Activated T-helper 2 cell treated with anti-CD3 and anti-CD28 coated beads, Interferon-gamma antibody, Interleukin-2, Interleukin-4, amounts not matched to agents 10 μg/mL and 5 μg/mL and 100 μg/mL, durations not matched to agents 14 hours and 24 hours and 36 hours (primary cell): ENCODE results near the gene MAP3K3. TPM values are rescaled to one million over a fixed set of nuclear protein-coding genes. Genes with fewer than 3 reads are reported as not detected.

Source experiments
- DNase-seq: peaks from one replicate; pipeline ENCODE4 v3.0.0; 2021; ENCODE audit warnings: low spot score
- H3K27ac Mint-ChIP-seq: one replicate; pipeline ENCODE4 v1.8.0; 2021; ENCODE audit warnings: mixed read lengths
- H3K27me3 Mint-ChIP-seq: one replicate; pipeline ENCODE4 v1.8.0; 2021; ENCODE audit warnings: low read depth, mixed read lengths
- H3K36me3 Mint-ChIP-seq: one replicate; pipeline ENCODE4 v1.8.0; 2021; ENCODE audit warnings: low read depth, mixed read lengths
- H3K4me1 Mint-ChIP-seq: one replicate; pipeline ENCODE4 v1.8.0; 2021; ENCODE audit warnings: low read depth, mixed read lengths
- H3K4me3 Mint-ChIP-seq: one replicate; pipeline ENCODE4 v1.8.0; 2021; ENCODE audit warnings: low read depth, mild to moderate bottlenecking, moderate library complexity, mixed read lengths
- H3K9me3 Mint-ChIP-seq: one replicate; pipeline ENCODE4 v1.8.0; 2021; ENCODE audit warnings: mixed read lengths
- intact Hi-C: fragments of 100-400 bp; cut with micrococcal nuclease; formaldehyde crosslinking; loops from one replicate; pipeline ENCODE4 v1.15.1; 2023
- total RNA-seq: library from RNA; stranded (reverse); gene quantifications from 2 replicates; pipeline ENCODE4 v1.2.3, GENCODE V29; 2022

Gene MAP3K3
- total RNA-seq, 1 donor from 2014 or later: 28.7 TPM

DNA sequence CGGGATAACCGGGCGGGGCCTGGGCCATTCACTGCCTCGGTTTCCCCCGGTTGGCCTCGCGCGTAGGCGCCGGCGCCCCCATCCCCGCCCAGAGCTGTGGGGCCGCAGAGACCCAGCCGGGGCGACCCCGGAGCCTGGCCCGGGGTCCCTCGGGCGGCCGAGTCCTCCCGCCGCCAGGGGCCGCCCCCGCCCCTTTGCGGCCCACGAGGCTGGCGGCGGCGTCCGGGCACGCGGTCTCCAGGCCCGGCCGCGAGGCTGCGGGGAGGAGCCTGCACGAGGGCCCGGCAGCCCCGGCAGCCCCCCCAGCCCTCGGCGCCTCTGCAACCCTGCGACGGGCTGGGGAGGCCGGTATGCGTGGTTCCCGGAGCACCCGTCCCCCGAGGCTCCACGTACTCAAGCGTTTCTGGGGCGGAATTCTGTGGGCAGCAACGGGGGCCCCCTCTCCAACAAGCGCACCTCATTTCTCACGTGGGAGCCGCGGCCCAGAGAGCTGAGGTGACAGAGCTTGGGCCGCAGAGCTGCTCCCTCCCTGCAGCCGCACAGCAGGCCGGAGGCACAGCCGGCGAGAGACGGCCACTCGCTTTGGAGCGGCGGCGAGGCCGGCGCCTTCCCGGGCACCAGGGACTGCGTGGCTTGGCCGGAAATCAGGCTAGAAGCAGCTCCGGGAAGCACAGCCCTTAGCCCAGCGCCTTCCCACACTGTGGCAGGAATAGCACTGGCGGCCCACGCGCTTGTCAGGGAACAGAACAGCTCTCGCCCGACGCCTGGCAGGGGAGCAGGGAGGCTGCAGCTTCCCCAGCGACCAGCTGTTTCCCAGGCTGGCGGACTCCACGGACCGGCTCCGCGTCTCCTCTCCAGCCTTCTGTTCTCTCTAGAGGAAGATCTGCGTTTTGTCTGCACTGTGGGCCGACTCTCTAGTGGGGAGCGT lies 78.6 kb downstream of the MAP3K3 start:
- H3K4me1 Mint-ChIP-seq: peaks cover 56% of the 10 kb centered on the region
- H3K27ac Mint-ChIP-seq: peak overlapping the region; percentile 94

DNA sequence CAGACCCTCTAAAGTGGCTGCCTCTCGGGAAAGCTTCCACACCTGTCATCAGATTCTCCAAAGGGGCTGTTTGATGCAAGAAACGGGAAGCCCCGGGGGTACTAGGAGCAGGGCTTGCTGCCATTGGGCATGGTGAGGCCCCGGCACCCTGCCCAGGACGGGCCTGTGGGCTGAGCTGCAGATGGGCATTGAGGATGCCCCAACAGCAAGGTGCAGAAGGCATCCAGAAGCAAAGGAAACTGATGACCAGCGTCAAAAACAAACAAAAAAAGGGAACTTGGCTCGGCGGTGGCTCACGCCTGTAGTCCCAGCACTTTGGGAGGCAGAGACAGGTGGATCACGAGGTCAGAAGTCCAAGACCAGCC lies 79.2 kb downstream of the MAP3K3 start:
- Mint-ChIP-seq H3K27ac (peak overlapping the region; percentile 94), H3K9me3 (no peaks in the 10 kb centered on the region), H3K4me1 (peaks cover 56% of the 10 kb centered on the region), H3K27me3 (no peaks in the 10 kb centered on the region), H3K36me3 (peaks cover 57% of the 10 kb centered on the region), H3K4me3 (peak overlapping the region; percentile 81)
- DNase-seq: no peak
- intact Hi-C loops: loop anchor here (2.0 kb wide), 2 partner anchors 125 to 141 kb away; partner anchors contain the start of genes FTSJ3, PSMC5 and SMARCD2

More for the DNA sequence above, 78.6 kb downstream of the MAP3K3 start:
- Mint-ChIP-seq H3K27me3 (no peaks in the 10 kb centered on the region), H3K4me3 (peak overlapping the region; percentile 81), H3K36me3 (peaks cover 62% of the 10 kb centered on the region), H3K9me3 (no peaks in the 10 kb centered on the region)
- intact Hi-C loops: loop anchor here (2.0 kb wide), 2 partner anchors 126 to 142 kb away; partner anchors contain the start of genes FTSJ3, PSMC5 and SMARCD2
- DNase-seq: peak; percentile 53

DNA sequence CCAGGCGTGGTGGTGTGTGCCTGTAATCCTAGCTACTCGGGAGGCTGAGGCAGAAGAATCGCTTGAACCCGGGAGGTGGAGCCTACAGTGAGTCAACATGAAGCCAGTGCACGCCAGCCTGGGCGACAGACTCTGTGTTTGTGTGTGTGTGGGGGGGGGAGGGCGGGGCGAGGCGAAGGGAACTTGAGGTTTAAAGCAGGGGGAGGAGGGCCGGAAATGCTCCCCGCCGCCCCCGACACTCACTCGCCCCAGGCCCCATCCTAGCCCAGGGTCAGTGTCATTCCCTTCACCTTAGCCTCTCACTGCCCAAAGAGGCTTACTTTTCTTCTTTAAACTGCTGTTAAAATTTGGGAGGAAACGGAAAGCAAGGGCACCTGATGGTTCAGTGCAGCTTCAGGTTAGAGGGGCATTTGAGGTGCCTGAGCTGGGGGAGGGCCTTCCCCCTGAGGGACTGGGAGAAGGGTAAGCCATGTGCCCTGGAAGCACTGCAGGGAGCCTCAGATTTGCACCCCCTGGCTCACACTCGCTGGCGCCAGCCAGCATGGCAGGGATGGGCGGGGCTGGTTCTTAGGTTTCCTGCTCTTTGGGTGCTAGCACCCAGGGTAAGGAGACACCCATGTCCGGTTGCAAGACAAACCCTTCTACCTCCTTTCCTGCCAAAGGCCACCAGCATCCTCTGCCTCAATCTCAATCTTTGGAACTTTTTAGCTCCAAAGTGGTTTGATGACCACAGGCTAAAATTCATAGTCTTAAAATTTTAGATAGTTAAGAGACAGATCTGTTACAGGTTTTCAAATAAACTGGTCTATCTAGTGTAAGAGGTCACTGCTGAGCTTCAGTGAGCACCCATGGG lies 79.9 kb downstream of the MAP3K3 start:
- peak; percentile 72 for DNase-seq
- peak overlapping the region; percentile 81 for H3K4me3 Mint-ChIP-seq
- peak overlapping the region; percentile 94 for H3K27ac Mint-ChIP-seq
- no peaks in the 10 kb centered on the region for H3K9me3 Mint-ChIP-seq
- intact Hi-C loops: loop anchor here (2.0 kb wide), 2 partner anchors 125 to 141 kb away; partner anchors contain the start of genes FTSJ3, PSMC5 and SMARCD2
- H3K4me1 Mint-ChIP-seq: peaks cover 55% of the 10 kb centered on the region
- peaks cover 51% of the 10 kb centered on the region for H3K36me3 Mint-ChIP-seq
- H3K27me3 Mint-ChIP-seq: no peaks in the 10 kb centered on the region

DNA sequence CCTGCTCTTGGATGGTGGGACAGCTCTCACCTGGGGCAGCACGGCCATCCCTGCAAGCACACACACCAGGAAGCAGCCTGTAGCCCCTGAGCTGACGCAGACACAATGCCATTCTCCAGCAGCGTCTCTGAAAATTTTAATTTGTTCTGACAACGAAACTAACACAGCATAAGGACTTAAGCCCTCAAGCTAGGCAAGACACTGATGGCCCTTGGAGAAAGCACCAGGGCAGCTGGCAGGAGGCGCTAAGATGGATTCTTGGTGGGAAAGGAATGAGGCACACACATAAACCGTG lies 80.5 kb downstream of the MAP3K3 start:
- Mint-ChIP-seq H3K4me1 (peaks cover 52% of the 10 kb centered on the region), H3K9me3 (no peaks in the 10 kb centered on the region), H3K4me3 (peak overlapping the region; percentile 81), H3K27ac (peak overlapping the region; percentile 94), H3K27me3 (no peaks in the 10 kb centered on the region), H3K36me3 (peaks cover 48% of the 10 kb centered on the region)
- intact Hi-C loops: no loop called here
- no peak for DNase-seq

DNA sequence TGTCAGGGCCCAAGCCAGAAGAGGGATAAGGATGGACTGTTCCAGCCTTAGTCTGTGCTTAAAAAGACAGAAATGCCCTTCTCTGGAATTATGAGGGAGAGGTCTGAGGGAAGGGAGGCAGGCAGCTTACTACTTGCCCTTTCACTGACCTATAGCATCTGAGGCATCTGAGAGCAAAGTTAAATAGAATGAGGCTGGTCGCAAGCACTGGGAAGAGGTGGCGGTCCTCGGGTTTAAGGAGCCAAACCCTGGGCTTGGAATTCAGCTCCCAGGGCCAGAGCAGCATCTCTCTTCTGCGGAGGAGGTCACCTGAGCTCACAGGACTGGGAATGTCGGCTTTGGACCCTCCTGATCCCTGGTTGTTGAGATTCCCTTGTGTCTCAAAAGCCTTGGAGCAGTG lies 80.8 kb downstream of the MAP3K3 start:
- Mint-ChIP-seq H3K4me3 (peak overlapping the region; percentile 81), H3K36me3 (peaks cover 45% of the 10 kb centered on the region), H3K9me3 (no peaks in the 10 kb centered on the region), H3K4me1 (peaks cover 48% of the 10 kb centered on the region), H3K27ac (peak overlapping the region; percentile 94), H3K27me3 (no peaks in the 10 kb centered on the region)
- no peak for DNase-seq
- intact Hi-C loops: no loop called here

DNA sequence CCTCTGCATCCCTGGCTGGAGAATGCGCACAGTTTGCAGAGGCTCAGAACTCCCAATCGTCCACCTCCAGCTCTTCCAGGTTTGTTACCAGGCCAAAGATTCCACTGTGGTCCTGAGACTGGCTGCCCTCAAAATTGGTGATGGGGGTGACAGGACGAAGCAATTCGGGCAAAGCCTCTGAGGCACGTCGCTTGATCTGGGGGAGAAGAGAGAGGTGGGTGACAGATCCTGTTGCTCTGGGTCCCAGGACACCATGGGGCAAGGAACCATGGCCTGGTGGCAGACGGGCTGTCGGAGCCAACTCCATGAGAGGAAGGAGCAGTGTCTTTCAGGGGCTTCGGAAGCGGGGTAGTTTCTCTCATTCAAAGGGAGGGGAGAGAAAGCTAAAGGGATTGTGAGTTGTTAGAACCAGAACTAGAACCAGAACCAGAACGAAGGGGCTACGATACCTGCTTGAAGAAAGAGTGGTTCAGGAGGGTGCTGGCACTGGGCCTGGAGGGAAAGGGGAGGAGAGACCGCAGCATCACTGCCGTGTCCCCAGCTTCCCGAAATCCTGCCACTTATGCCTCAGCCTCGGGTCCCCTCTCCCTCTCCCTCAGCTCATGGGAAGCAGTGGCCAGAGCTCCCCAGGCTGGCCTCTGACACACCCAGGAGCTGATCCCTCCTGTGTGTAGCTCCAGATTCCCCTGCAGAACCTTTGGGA lies 81.5 kb downstream of the MAP3K3 start:
- H3K4me3 Mint-ChIP-seq: peak overlapping the region; percentile 34
- peaks cover 43% of the 10 kb centered on the region for H3K36me3 Mint-ChIP-seq
- H3K27me3 Mint-ChIP-seq: no peaks in the 10 kb centered on the region
- no peaks in the 10 kb centered on the region for H3K9me3 Mint-ChIP-seq
- intact Hi-C loops: no loop called here
- no peak overlapping the region for H3K27ac Mint-ChIP-seq
- H3K4me1 Mint-ChIP-seq: peaks cover 49% of the 10 kb centered on the region
- DNase-seq: no peak

DNA sequence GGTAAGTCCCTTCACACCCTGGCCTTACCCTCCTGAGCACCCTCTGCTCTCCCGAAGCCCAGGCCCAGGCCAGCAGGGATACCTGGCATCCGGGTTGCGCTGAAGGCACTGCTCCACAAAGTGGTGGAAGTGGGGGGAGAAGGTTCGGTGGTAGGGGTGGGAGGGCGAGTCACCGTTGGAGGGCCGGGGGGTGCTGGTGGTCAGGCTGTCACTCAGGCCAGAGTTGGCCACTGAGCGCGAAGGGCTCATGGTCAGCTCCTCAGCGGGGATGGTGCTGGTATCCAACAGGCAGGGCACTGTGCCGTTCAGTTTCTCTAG lies 82.0 kb downstream of the MAP3K3 start:
- H3K4me3 Mint-ChIP-seq: no peak overlapping the region
- no peak overlapping the region for H3K27ac Mint-ChIP-seq
- H3K9me3 Mint-ChIP-seq: no peaks in the 10 kb centered on the region
- H3K36me3 Mint-ChIP-seq: peaks cover 48% of the 10 kb centered on the region
- no peaks in the 10 kb centered on the region for H3K27me3 Mint-ChIP-seq
- no peak for DNase-seq
- intact Hi-C loops: no loop called here
- H3K4me1 Mint-ChIP-seq: peaks cover 54% of the 10 kb centered on the region

DNA sequence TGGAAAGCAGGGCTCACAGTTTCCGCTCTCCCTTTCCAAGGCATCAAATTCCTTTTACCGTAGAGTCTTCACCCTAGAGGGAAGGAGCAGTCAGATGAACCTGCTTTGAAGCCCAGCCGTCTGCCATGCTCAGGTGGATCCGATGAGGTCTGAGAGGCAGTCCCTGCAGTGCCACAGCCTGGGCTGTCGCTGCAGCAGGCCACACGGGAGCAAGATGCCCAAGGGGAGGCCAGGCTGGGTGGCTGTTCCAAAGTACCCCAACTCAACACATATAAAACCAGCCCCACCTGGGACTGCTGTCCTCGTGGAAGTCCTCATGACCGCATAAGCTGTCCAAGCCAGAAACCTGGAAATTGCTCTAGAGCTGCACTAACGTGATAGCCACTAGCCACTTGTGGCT lies 82.6 kb downstream of the MAP3K3 start:
- no peak for DNase-seq
- H3K9me3 Mint-ChIP-seq: no peaks in the 10 kb centered on the region
- peaks cover 57% of the 10 kb centered on the region for H3K4me1 Mint-ChIP-seq
- peaks cover 54% of the 10 kb centered on the region for H3K36me3 Mint-ChIP-seq
- H3K27ac Mint-ChIP-seq: no peak overlapping the region
- no peaks in the 10 kb centered on the region for H3K27me3 Mint-ChIP-seq
- intact Hi-C loops: no loop called here
- H3K4me3 Mint-ChIP-seq: no peak overlapping the region

DNA sequence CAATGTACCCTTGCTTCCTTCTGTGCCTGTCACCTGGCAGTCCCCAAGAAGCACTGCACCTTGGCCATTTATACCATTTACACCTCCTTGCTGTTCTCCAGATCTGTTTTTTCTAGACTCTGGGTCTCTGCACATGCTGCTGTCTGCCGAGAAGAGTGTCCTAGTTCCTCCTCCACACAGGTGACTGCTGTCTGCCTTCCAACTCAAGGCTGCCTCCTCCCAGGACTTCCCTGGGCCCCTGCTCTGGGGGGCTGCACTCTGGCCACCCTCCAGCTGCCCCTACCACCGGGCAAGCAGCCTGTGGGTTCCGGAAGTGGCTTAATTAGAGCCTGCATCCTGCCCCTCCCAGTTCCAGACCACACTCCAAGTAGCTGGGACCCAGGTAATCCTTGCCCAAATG lies 83.4 kb downstream of the MAP3K3 start:
- Mint-ChIP-seq H3K36me3 (peaks cover 61% of the 10 kb centered on the region), H3K4me1 (peaks cover 58% of the 10 kb centered on the region), H3K4me3 (no peak overlapping the region), H3K27ac (peak overlapping the region; percentile 11), H3K27me3 (no peaks in the 10 kb centered on the region), H3K9me3 (no peaks in the 10 kb centered on the region)
- intact Hi-C loops: no loop called here
- no peak for DNase-seq

DNA sequence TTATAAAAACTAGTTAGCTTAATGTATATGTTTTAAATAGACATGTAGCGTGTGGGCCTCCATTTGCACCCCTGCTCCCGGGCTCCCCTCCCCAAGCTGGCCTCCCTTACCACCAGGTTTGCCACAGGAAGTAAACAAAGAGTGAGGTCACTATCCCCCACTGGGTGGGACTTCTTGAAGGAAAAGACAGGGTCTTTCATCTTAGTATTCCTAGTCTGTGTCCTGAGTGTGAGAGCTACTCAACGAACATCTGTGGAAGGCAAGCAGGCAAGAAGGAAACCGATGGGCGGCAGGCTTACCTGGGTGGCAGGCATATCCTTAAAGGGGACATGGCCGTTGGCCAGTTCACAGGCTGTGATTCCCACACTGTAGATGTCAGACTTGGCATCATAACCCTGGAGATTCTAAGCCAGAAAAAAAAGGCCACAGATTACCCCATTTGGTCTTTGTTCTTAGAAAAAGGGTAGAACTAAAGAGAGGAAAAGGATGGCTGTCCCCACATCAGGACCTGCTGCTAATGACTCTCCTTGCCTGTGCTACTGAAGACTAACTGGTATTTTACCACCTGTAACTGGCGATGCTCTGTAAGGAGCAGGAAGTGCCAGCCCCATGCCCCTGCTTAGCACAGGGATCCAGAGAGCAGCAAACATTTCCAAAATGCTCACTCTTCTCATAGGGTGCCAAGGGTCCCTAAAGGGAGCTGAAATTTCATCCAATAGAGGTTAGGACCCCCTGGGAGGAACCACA lies 84.3 kb downstream of the MAP3K3 start:
- Mint-ChIP-seq H3K36me3 (peaks cover 57% of the 10 kb centered on the region), H3K9me3 (no peaks in the 10 kb centered on the region), H3K4me3 (no peak overlapping the region), H3K4me1 (peaks cover 55% of the 10 kb centered on the region), H3K27me3 (no peaks in the 10 kb centered on the region), H3K27ac (no peak overlapping the region)
- no peak for DNase-seq
- intact Hi-C loops: no loop called here

DNA sequence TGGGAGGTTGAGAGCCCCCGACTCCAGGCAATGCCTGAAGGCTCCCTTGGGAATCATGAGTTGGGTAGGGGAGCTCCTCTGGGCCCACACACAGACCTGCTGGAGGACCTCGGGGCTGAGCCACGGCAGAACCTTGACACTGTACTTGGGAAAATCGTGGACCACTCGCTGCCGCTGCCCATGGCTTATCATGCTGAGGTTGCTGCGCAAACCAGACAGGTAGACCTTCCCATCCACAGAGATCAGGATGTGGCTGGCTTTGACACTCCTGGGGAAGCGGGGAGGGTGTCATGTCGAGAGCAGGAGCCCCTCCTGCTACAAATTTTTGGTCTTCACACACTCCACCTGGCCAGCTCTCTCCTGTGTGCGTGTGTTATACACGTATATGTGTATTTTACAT lies 84.9 kb downstream of the MAP3K3 start:
- no peak overlapping the region for H3K4me3 Mint-ChIP-seq
- no peak overlapping the region for H3K27ac Mint-ChIP-seq
- peaks cover 49% of the 10 kb centered on the region for H3K4me1 Mint-ChIP-seq
- DNase-seq: no peak
- peaks cover 61% of the 10 kb centered on the region for H3K36me3 Mint-ChIP-seq
- H3K9me3 Mint-ChIP-seq: no peaks in the 10 kb centered on the region
- H3K27me3 Mint-ChIP-seq: no peaks in the 10 kb centered on the region
- intact Hi-C loops: no loop called here

DNA sequence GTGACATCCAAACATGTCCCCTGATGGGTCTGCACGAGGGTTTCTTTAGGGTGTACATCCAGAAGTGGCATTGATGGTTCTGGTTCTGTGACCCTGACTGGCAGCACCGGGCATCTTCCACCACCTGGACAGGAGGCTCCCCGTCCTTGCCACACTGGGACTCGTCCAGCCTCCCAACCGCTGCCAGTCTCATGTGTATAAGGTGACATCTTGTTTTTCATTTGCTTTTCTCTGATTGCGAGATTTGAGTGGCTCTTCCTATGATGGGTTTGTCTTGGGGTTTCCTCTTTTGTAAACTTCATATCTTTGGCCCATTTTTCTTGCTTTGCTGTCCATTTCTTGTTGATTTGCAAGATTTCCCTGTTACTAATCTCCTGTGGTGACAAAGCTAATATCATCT lies 86.9 kb downstream of the MAP3K3 start:
- DNase-seq: no peak
- Mint-ChIP-seq H3K27ac (peak overlapping the region; percentile 1), H3K4me1 (peaks cover 32% of the 10 kb centered on the region), H3K27me3 (no peaks in the 10 kb centered on the region), H3K4me3 (no peak overlapping the region), H3K36me3 (peaks cover 53% of the 10 kb centered on the region), H3K9me3 (no peaks in the 10 kb centered on the region)
- intact Hi-C loops: no loop called here
